ENCODE results near the gene CNN3. TPM values are rescaled to one million over a fixed set of nuclear protein-coding genes. Genes with fewer than 3 reads are reported as not detected.
A peak's percentile ranks its signal among the peaks of the same experiment; 100 is the strongest.

Gene CNN3
- total RNA-seq, 2 donors from 2014 or later: 79.4 to 83.1 TPM

GRCh38 chr1:94970783-94971182 lies 43.9 kb upstream of the CNN3 start:
- no peaks in the 10 kb centered on the region for H3K9me3 ChIP-seq
- WGBS, 2 donors: 86 to 89% methylated on average over 2 of the region's 2 CpGs
- no peaks in the 10 kb centered on the region for H3K27me3 ChIP-seq
- H3K36me3 ChIP-seq (replicated peaks in 1 of 2; ENCODE audit: insufficient read depth in 1 of 2, low read depth in 2 of 2): no peaks in the 10 kb centered on the region
- no peak for DNase-seq
- H3K4me3 ChIP-seq: no peak overlapping the region
- intact Hi-C loops (cut with DNase I): no loop called here
- no peak overlapping the region for H3K27ac ChIP-seq
- TF ChIP-seq POLR2A (IDR thresholded peaks at IDR 0.05) (no peak), CTCF (IDR thresholded peaks at IDR 0.05) (no peak)
- H3K4me1 ChIP-seq: no peaks in the 10 kb centered on the region
- ATAC-seq: no peak

- no peaks in the 10 kb centered on the region for H3K9me3 ChIP-seq
- no peak for TF ChIP-seq POLR2A (IDR thresholded peaks at IDR 0.05)
- no peak for TF ChIP-seq CTCF (IDR thresholded peaks at IDR 0.05)
- 86 to 93% methylated on average over 6 of the region's 6 CpGs for WGBS, 2 donors
- intact Hi-C loops (cut with DNase I): no loop called here
- no peaks in the 10 kb centered on the region for H3K27me3 ChIP-seq
- H3K4me1 ChIP-seq: no peaks in the 10 kb centered on the region
- H3K27ac ChIP-seq: no peak overlapping the region
- DNase-seq (no peak), ATAC-seq (no peak)
- no peak overlapping the region for H3K4me3 ChIP-seq
- H3K36me3 ChIP-seq (replicated peaks in 1 of 2; ENCODE audit: insufficient read depth in 1 of 2, low read depth in 2 of 2): no peaks in the 10 kb centered on the region
Measured at GRCh38 chr1:94969137-94969536, 42.2 kb upstream of the CNN3 start.

- TF ChIP-seq POLR2A (IDR thresholded peaks at IDR 0.05) (no peak), CTCF (IDR thresholded peaks at IDR 0.05) (no peak)
- DNase-seq: no peak
- no peak overlapping the region for H3K27ac ChIP-seq
- no peaks in the 10 kb centered on the region for H3K9me3 ChIP-seq
- peaks cover 16% of the 10 kb centered on the region for H3K4me1 ChIP-seq
- no peaks in the 10 kb centered on the region for H3K27me3 ChIP-seq
- H3K4me3 ChIP-seq: no peak overlapping the region
- ATAC-seq: no peak
- intact Hi-C loops (cut with DNase I): no loop called here
- no peaks in the 10 kb centered on the region for H3K36me3 ChIP-seq (replicated peaks in 1 of 2; ENCODE audit: insufficient read depth in 1 of 2, low read depth in 2 of 2)
- WGBS, 2 donors: 79 to 84% methylated on average over 1 of the region's 1 CpG
Measured at GRCh38 chr1:94966033-94966432, 39.1 kb upstream of the CNN3 start.

GRCh38 chr1:94963864-94964263 lies 37.0 kb upstream of the CNN3 start:
- 75 to 85% methylated on average over 8 of the region's 8 CpGs for WGBS, 2 donors
- no peak for TF ChIP-seq CTCF (IDR thresholded peaks at IDR 0.05)
- no peak for TF ChIP-seq POLR2A (IDR thresholded peaks at IDR 0.05)
- no peak for ATAC-seq

GRCh38 chr1:94962409-94963265 lies 35.7 kb upstream of the CNN3 start:
- Histone ChIP-seq H3K4me1 (peaks cover 16% of the 10 kb centered on the region), H3K36me3 (replicated peaks in 1 of 2; ENCODE audit: insufficient read depth in 1 of 2, low read depth in 2 of 2) (no peaks in the 10 kb centered on the region), H3K4me3 (no peak overlapping the region), H3K27ac (peak overlapping the region; percentile 65 to 90 (median 69)), H3K27me3 (no peaks in the 10 kb centered on the region), H3K9me3 (no peaks in the 10 kb centered on the region)
- TF ChIP-seq POLR2A (IDR thresholded peaks at IDR 0.05) (peak in 1 of 3 donors; percentile 29), CTCF (IDR thresholded peaks at IDR 0.05) (no peak)
- intact Hi-C loops (cut with DNase I): no loop called here
- ATAC-seq (peak; percentile 79), DNase-seq (peak; percentile 21 to 69 (median 40))
- WGBS, 2 donors: 1 to 2% methylated on average over 10 of the region's 10 CpGs

More at GRCh38 chr1:94963864-94964263, 37.0 kb upstream of the CNN3 start:
- intact Hi-C loops (cut with DNase I): no loop called here
- DNase-seq: no peak
- no peak overlapping the region for H3K4me3 ChIP-seq
- peaks cover 16% of the 10 kb centered on the region for H3K4me1 ChIP-seq
- H3K27me3 ChIP-seq: no peaks in the 10 kb centered on the region
- no peaks in the 10 kb centered on the region for H3K9me3 ChIP-seq
- no peaks in the 10 kb centered on the region for H3K36me3 ChIP-seq (replicated peaks in 1 of 2; ENCODE audit: insufficient read depth in 1 of 2, low read depth in 2 of 2)
- H3K27ac ChIP-seq: no peak overlapping the region

All from body of pancreas (tissue), 4 donors.